Osteocyte (in vitro differentiated cells): ENCODE measurements around the gene SEC24C. TPM values are rescaled to one million over a fixed set of nuclear protein-coding genes. Genes with fewer than 3 reads are reported as not detected.

Source experiments
- DNase-seq: peaks from one replicate; pipeline ENCODE4 v3.0.0; 2021; ENCODE audit warnings: mixed read lengths; ENCODE audit not compliant: unreplicated experiment; ENCODE audit errors: extremely low spot score
- H3K27ac Mint-ChIP-seq: one replicate; pipeline ENCODE4 v1.8.0; 2021; ENCODE audit warnings: mild to moderate bottlenecking, mixed read lengths; ENCODE audit not compliant: unreplicated experiment
- H3K27me3 Mint-ChIP-seq: one replicate; pipeline ENCODE4 v1.8.0; 2021; ENCODE audit warnings: mixed read lengths; ENCODE audit not compliant: unreplicated experiment
- H3K36me3 Mint-ChIP-seq: one replicate; pipeline ENCODE4 v1.8.0; 2021; ENCODE audit warnings: mixed read lengths; ENCODE audit not compliant: unreplicated experiment
- H3K4me1 Mint-ChIP-seq: one replicate; pipeline ENCODE4 v1.8.0; 2021; ENCODE audit warnings: mixed read lengths; ENCODE audit not compliant: unreplicated experiment
- H3K4me3 Mint-ChIP-seq: one replicate; pipeline ENCODE4 v1.8.0; 2021; ENCODE audit warnings: mild to moderate bottlenecking, moderate library complexity, mixed read lengths; ENCODE audit not compliant: unreplicated experiment
- H3K9me3 Mint-ChIP-seq: one replicate; pipeline ENCODE4 v1.8.0; 2021; ENCODE audit warnings: mixed read lengths; ENCODE audit not compliant: unreplicated experiment
- total RNA-seq: library from RNA; stranded (reverse); gene quantifications from 2 replicates; pipeline ENCODE4 v1.2.1, GENCODE V29; 2021
- TF ChIP-seq, protein P1 (sequence below): fragments of 200-600 bp; sonication (generic); IDR thresholded peaks from 2 replicates; pipeline ENCODE4 v1.5.0; 2021; ENCODE audit warnings: antibody characterized with exemption, mild to moderate bottlenecking, moderate library complexity

SEC24C gene
- total RNA-seq, 1 donor from 2014 or later: 64.2 TPM

DNA sequence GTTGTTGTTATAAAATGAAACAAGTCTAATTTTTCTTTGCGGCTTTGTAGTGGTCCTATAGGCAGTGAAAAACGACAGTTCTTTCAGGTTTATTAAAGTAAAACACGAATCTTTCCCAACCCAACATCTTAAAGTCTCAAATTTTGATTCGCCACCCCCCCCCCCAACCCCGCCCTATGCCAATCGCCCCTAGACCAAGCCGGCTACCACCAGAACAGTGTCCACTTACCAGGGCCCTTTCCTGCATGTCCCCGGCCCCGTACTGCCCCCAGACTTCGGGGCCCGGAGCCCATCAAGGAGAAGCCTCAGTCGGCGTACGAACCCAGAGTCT, 37.3 kb downstream of the SEC24C start:
- TF ChIP-seq, protein P1, sequence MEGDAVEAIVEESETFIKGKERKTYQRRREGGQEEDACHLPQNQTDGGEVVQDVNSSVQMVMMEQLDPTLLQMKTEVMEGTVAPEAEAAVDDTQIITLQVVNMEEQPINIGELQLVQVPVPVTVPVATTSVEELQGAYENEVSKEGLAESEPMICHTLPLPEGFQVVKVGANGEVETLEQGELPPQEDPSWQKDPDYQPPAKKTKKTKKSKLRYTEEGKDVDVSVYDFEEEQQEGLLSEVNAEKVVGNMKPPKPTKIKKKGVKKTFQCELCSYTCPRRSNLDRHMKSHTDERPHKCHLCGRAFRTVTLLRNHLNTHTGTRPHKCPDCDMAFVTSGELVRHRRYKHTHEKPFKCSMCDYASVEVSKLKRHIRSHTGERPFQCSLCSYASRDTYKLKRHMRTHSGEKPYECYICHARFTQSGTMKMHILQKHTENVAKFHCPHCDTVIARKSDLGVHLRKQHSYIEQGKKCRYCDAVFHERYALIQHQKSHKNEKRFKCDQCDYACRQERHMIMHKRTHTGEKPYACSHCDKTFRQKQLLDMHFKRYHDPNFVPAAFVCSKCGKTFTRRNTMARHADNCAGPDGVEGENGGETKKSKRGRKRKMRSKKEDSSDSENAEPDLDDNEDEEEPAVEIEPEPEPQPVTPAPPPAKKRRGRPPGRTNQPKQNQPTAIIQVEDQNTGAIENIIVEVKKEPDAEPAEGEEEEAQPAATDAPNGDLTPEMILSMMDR: no peak
- H3K9me3 Mint-ChIP-seq: no peaks in the 10 kb centered on the region
- H3K27me3 Mint-ChIP-seq: no peaks in the 10 kb centered on the region
- H3K4me1 Mint-ChIP-seq: peaks cover 42% of the 10 kb centered on the region
- H3K4me3 Mint-ChIP-seq: peak overlapping the region; percentile 97
- peaks cover 6% of the 10 kb centered on the region for H3K36me3 Mint-ChIP-seq
- peak overlapping the region; percentile 99 for H3K27ac Mint-ChIP-seq
- no peak for DNase-seq

DNA sequence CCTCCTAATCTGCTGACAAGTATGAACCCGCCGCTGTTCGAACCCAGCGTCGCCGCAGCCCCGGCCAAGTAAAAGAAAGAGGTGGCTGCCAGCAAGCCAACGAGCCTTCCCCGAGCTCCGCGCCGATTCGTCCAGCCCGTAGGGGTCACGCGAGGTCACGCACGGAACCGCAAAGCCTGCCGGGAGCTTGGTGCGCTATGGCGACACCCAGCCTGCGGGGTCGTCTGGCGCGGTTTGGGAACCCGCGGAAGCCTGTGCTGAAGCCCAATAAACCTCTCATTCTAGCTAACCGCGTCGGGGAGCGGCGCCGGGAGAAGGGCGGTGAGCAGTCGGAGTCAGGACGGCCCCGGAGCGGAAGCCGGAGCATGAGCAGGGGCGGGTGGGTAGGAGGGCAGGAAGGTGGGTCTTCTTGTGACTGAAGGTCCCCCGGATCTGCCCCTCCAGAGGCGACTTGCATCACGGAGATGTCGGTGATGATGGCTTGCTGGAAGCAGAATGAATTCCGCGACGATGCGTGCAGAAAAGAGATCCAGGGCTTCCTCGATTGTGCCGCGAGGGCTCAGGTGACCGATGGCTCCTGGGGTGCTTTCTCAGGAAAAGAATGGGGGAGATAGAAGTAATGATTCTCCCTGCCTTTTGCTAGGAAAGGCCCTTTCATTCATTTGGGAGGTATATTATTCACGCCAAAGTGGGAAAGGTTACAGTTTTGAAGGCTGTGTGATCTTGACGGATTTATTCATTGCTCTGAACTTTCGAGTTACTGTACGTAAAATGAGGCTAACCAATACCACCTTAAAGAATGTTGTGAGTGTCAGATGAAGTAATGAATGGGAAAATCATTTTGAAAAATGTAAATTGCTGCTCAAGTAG, 37.9 kb downstream of the SEC24C start, which contains the start of gene CHCHD1:
CHCHD1 (plus strand) TSS at position 170 of the 870 bp plus-strand sequence; CDS start at position 198, 28 bp downstream.
- peak within 1 kb of the TSS; percentile 99 for H3K27ac Mint-ChIP-seq
- peaks cover 4% of the 10 kb centered on the region for H3K36me3 Mint-ChIP-seq
- peak within 1 kb of the TSS; percentile 97 for H3K4me3 Mint-ChIP-seq
- peaks cover 46% of the 10 kb centered on the region for H3K4me1 Mint-ChIP-seq
- peak; percentile 96 for DNase-seq
- H3K27me3 Mint-ChIP-seq: no peaks in the 10 kb centered on the region
- TF ChIP-seq, protein P1: no peak
- H3K9me3 Mint-ChIP-seq: no peaks in the 10 kb centered on the region

DNA sequence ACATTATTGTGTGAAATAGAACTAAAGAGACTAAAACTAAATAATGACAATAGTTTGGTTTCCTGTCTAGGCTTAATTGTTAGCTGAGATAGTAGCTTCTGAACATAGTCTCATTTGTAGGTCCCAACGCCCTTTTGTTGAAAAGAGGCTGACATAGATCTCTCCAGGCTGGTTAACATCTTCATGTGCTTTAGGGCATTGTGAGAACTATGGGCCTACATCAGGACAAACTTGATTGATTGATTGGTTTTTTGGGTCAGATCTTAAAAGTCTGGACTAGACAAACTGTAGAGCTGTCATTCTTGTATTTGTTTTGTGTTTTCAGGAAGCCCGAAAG, 38.5 kb downstream of the SEC24C start:
- TF ChIP-seq, protein P1: no peak
- H3K36me3 Mint-ChIP-seq: peaks cover 4% of the 10 kb centered on the region
- no peak for DNase-seq
- no peaks in the 10 kb centered on the region for H3K27me3 Mint-ChIP-seq
- H3K4me1 Mint-ChIP-seq: peaks cover 51% of the 10 kb centered on the region
- peak overlapping the region; percentile 99 for H3K27ac Mint-ChIP-seq
- H3K9me3 Mint-ChIP-seq: no peaks in the 10 kb centered on the region
- H3K4me3 Mint-ChIP-seq: peak overlapping the region; percentile 97

DNA sequence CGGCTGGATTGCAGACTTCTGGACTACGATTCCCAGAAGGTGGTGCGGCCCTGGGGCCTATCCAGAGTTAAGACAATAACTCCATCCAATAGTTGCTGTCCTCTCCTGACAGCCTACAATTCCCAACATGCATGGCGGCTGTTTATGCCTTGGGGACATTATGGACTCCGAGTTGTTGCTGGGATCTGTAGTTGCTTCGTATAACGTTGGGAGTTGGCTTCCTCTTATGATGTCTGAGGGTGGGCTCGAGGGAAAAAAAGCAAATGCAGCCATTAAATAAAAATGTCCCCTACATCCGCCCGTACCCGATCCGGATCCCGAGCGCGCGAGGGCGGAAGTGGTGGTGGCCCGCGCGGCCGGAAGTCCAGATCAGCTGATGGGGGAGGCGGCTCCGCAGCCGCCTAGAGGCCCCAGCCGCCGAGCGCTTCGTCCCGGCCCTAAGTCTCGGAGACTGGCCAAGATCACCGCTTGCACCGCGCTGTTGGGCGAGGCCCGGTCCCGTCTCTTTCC, 41.1 kb downstream of the SEC24C start, which contains the start of gene ZSWIM8:
ZSWIM8 (plus strand) TSS at position 396 of the 510 bp plus-strand sequence. CDS start 273 bp downstream, outside the sequence.
- TF ChIP-seq, protein P1: no peak
- Mint-ChIP-seq H3K36me3 (peaks cover 13% of the 10 kb centered on the region), H3K4me3 (peak within 1 kb of the TSS; percentile 96), H3K4me1 (peaks cover 50% of the 10 kb centered on the region), H3K27me3 (no peaks in the 10 kb centered on the region), H3K27ac (peak within 1 kb of the TSS; percentile 100), H3K9me3 (no peaks in the 10 kb centered on the region)
- DNase-seq: peak; percentile 94
